ENCODE data around the gene INPP4B.

INPP4B gene

DNA sequence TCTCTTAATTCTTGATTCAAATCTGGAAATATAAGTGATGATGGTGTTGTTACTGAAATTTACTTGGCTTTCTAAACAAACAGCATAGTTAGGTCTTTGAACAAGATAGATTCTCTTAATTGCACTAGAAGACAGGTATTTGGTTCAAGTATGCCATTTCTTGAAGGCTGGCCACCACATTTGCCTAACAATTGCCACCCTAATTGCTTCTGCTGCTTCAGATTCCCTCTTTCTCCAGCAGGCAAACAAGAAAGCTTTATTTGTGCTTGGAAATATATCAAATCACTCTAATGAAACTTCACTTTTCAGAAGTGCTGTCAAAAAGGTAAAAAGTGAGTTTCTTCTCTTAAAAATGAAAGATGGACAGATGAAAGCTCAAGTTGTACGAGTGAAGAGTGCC, 418.6 kb downstream of the INPP4B start:
- H3K4me3 ChIP-seq (ENCODE audit: low read depth, low read length), result peak overlapping the region; percentile 47
- H3K27me3 ChIP-seq (ENCODE audit: control insufficient read depth, insufficient read depth, low read length), result no peaks in the 10 kb centered on the region
- H3K36me3 ChIP-seq (ENCODE audit: control insufficient read depth, insufficient read depth, low read length), result no peaks in the 10 kb centered on the region
- H3K9ac ChIP-seq (ENCODE audit: low read depth, low read length), result no peak overlapping the region
- peaks cover 26% of the 10 kb centered on the region for H3K4me1 ChIP-seq (ENCODE audit: control insufficient read depth, insufficient read depth, low read length)
- H3K27ac ChIP-seq (ENCODE audit: low read depth, low read length), result peak overlapping the region; percentile 57
- no peaks in the 10 kb centered on the region for H3K9me3 ChIP-seq (ENCODE audit: control insufficient read depth, insufficient read depth, low read length)

DNA sequence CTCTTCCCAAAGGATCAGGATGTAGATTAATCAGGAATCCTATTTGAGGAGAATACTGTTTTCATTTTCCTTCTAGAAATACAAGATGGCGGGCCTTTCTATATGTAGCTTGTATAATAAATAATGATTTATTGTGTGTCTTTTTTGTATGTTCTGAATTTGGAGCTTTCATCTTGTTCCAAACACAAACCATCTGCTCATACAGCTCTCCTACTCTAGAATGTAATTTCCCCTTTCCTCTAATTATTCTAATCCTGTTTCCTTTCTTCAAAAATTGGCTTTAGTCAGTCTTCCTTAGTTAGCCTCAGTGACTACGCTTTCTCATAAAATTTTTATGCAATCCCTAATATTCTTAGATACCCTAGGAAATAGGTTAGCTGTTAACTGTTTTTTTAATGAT, 422.2 kb downstream of the INPP4B start:
- H3K9ac ChIP-seq (ENCODE audit: low read depth, low read length), result no peak overlapping the region
- H3K4me1 ChIP-seq (ENCODE audit: control insufficient read depth, insufficient read depth, low read length), result peaks cover 20% of the 10 kb centered on the region
- H3K4me3 ChIP-seq (ENCODE audit: low read depth, low read length), result no peak overlapping the region
- H3K27me3 ChIP-seq (ENCODE audit: control insufficient read depth, insufficient read depth, low read length), result no peaks in the 10 kb centered on the region
- no peak overlapping the region for H3K27ac ChIP-seq (ENCODE audit: low read depth, low read length)
- no peaks in the 10 kb centered on the region for H3K36me3 ChIP-seq (ENCODE audit: control insufficient read depth, insufficient read depth, low read length)
- no peaks in the 10 kb centered on the region for H3K9me3 ChIP-seq (ENCODE audit: control insufficient read depth, insufficient read depth, low read length)

DNA sequence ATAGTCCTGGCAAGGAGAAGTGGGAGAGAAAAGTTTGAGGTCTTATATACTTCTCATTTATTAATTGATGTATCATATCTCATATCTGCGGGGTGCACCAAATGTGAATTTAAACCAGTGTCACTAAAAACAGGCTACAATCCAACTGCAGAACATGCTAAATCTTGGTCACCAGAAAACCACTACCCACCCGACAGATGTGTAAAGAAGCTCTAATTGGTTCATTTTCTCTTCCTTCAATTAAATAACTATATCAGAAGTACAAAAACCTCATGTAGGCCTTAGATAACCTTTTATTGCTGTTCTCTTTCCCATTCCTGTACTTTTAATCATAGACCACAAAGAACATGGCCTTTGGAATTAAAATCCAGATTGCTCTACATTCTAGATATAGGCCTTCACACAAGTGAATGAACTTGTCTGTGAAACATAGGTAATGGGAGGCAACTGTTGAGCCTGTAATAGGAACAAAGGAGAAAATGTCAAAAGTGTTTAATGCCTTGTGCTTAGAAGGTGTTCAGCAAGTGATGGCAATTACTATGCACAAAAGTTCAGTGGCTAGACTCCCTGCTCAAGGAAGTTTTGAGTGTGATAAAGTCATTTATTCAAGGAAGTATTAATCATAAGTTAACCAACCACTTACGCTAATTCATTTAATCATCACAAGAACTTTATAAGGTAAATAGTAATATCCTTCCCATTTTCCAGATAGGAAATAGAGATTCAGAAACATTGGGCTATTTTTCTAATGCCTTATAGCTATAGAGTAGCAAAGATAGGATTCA, 425.6 kb downstream of the INPP4B start:
- Histone ChIP-seq H3K9me3 (ENCODE audit: control insufficient read depth, insufficient read depth, low read length) (no peaks in the 10 kb centered on the region), H3K4me3 (ENCODE audit: low read depth, low read length) (no peak overlapping the region), H3K27me3 (ENCODE audit: control insufficient read depth, insufficient read depth, low read length) (no peaks in the 10 kb centered on the region), H3K4me1 (ENCODE audit: control insufficient read depth, insufficient read depth, low read length) (peaks cover 2% of the 10 kb centered on the region; the same call in 1 of the 2 replicates), H3K9ac (ENCODE audit: low read depth, low read length) (no peak overlapping the region), H3K36me3 (ENCODE audit: control insufficient read depth, insufficient read depth, low read length) (no peaks in the 10 kb centered on the region), H3K27ac (ENCODE audit: low read depth, low read length) (no peak overlapping the region)

GRCh38 chr4:142419712-142420111, 426.4 kb downstream of the INPP4B start:
- H3K27me3 ChIP-seq (ENCODE audit: control insufficient read depth, insufficient read depth, low read length), result no peaks in the 10 kb centered on the region
- H3K4me3 ChIP-seq (ENCODE audit: low read depth, low read length), result no peak overlapping the region
- H3K9ac ChIP-seq (ENCODE audit: low read depth, low read length), result no peak overlapping the region
- H3K9me3 ChIP-seq (ENCODE audit: control insufficient read depth, insufficient read depth, low read length), result no peaks in the 10 kb centered on the region
- H3K27ac ChIP-seq (ENCODE audit: low read depth, low read length), result no peak overlapping the region
- no peaks in the 10 kb centered on the region for H3K36me3 ChIP-seq (ENCODE audit: control insufficient read depth, insufficient read depth, low read length)
- H3K4me1 ChIP-seq (ENCODE audit: control insufficient read depth, insufficient read depth, low read length), result peaks cover 2% of the 10 kb centered on the region; the same call in 1 of the 2 replicates

DNA sequence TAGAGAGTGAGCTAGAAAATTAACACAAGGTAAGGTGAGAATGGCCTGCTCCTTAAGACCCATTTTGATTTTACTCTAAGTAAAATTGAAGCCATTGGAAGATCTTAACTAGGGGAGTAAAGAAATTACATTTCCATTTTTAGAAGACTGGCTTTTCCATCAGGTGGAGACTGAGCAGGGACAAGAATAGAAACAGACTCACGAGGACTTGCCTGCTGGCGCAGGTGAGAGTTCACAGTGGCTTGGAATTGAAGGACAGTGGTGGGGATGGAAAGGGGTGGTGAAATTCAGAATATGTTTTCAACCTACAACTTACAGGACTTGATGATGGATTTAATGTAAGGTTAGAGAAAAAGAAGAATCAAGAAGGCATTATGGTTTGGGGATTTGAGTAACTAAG, 427.4 kb downstream of the INPP4B start:
- Histone ChIP-seq H3K9ac (ENCODE audit: low read depth, low read length) (no peak overlapping the region), H3K27me3 (ENCODE audit: control insufficient read depth, insufficient read depth, low read length) (no peaks in the 10 kb centered on the region), H3K4me1 (ENCODE audit: control insufficient read depth, insufficient read depth, low read length) (peaks cover 5% of the 10 kb centered on the region; the same call in 1 of the 2 replicates), H3K4me3 (ENCODE audit: low read depth, low read length) (no peak overlapping the region), H3K27ac (ENCODE audit: low read depth, low read length) (no peak overlapping the region), H3K9me3 (ENCODE audit: control insufficient read depth, insufficient read depth, low read length) (no peaks in the 10 kb centered on the region), H3K36me3 (ENCODE audit: control insufficient read depth, insufficient read depth, low read length) (no peaks in the 10 kb centered on the region)

DNA sequence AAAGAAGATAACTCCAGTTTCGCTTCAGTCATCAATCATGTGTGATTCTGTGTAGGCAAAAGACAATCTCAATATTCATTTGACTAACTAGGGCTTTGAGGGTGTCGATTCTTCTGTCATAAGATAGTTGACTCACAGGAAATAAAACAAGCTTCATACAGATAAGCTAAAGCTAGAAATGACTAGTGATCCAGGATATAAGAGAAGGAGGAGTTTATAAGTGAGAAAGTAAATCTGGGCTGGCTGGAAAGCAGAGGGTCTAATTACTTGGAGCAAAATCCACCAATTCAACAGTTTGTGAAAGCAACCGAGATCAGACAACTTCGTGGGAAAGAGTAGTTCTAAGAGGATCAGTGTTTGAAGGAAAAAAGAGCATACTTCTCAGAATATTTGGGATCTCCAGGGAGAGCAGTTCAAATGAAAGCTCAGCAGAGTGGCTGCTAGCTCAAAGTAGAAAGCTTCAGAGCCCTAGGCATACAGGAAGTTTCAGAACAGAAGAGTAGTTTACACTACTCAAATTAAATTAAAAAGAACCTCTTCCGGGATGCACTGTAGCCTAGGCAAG, 429.3 kb downstream of the INPP4B start:
- Histone ChIP-seq H3K27me3 (ENCODE audit: control insufficient read depth, insufficient read depth, low read length) (no peaks in the 10 kb centered on the region), H3K4me3 (ENCODE audit: low read depth, low read length) (no peak overlapping the region), H3K36me3 (ENCODE audit: control insufficient read depth, insufficient read depth, low read length) (no peaks in the 10 kb centered on the region), H3K4me1 (ENCODE audit: control insufficient read depth, insufficient read depth, low read length) (peaks cover 5% of the 10 kb centered on the region; the same call in 1 of the 2 replicates), H3K9ac (ENCODE audit: low read depth, low read length) (no peak overlapping the region), H3K9me3 (ENCODE audit: control insufficient read depth, insufficient read depth, low read length) (no peaks in the 10 kb centered on the region), H3K27ac (ENCODE audit: low read depth, low read length) (no peak overlapping the region)

DNA sequence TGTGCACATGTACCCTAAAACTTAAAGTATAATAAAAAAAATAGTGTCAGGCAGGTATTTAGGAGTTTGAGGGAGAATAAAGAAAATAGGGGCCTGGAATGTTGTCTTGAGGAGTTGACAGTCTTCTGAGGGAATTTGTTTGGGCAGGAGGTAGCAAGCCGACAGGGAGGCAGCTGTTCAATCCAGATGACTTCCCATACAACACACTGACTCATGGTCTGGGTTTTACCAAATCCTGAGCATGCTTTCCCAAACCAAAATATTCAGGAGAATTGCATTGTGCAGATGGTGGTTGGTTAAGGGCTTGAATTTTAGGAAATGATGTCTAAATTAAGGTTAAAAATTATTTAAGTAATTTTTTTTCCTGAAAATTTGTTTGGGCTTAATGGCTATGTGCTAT, 430.0 kb downstream of the INPP4B start:
- H3K9ac ChIP-seq (ENCODE audit: low read depth, low read length), result no peak overlapping the region
- H3K9me3 ChIP-seq (ENCODE audit: control insufficient read depth, insufficient read depth, low read length), result no peaks in the 10 kb centered on the region
- H3K36me3 ChIP-seq (ENCODE audit: control insufficient read depth, insufficient read depth, low read length), result no peaks in the 10 kb centered on the region
- peaks cover 5% of the 10 kb centered on the region; the same call in 1 of the 2 replicates for H3K4me1 ChIP-seq (ENCODE audit: control insufficient read depth, insufficient read depth, low read length)
- no peak overlapping the region for H3K27ac ChIP-seq (ENCODE audit: low read depth, low read length)
- H3K4me3 ChIP-seq (ENCODE audit: low read depth, low read length), result no peak overlapping the region
- no peaks in the 10 kb centered on the region for H3K27me3 ChIP-seq (ENCODE audit: control insufficient read depth, insufficient read depth, low read length)

DNA sequence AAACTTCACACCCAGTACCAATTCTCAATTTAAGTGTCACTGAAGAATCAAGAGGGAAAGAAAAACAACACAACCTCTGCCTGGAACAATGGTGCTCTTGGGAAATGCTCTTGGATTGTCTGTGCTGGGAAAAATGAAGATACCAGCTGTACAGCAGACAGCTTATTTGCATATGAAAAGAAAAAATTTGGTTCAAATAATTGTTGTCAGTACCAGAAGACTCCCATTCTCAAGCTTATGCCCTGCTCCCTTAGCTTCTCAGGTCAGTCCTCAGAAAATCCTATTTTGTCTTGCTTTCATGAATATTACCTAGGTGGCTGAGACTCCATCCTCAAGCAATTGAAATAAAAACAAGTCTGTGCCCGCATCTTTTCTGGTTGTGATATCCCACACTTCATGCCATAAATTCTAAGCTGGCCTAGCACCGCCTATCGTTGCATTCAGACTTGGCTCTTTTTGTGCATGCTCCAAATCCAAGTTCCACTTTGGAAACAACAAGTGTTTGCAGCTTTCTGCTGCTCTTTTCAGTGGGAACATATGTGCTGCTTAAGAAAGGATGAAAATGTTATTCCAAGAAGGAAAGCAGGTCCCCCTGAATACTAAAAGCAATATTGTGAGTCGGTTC, 431.6 kb downstream of the INPP4B start:
- H3K9ac ChIP-seq (ENCODE audit: low read depth, low read length), result no peak overlapping the region
- H3K27ac ChIP-seq (ENCODE audit: low read depth, low read length), result no peak overlapping the region
- H3K36me3 ChIP-seq (ENCODE audit: control insufficient read depth, insufficient read depth, low read length), result no peaks in the 10 kb centered on the region
- H3K9me3 ChIP-seq (ENCODE audit: control insufficient read depth, insufficient read depth, low read length), result no peaks in the 10 kb centered on the region
- no peaks in the 10 kb centered on the region for H3K27me3 ChIP-seq (ENCODE audit: control insufficient read depth, insufficient read depth, low read length)
- H3K4me1 ChIP-seq (ENCODE audit: control insufficient read depth, insufficient read depth, low read length), result peaks cover 5% of the 10 kb centered on the region; the same call in 1 of the 2 replicates
- H3K4me3 ChIP-seq (ENCODE audit: low read depth, low read length), result no peak overlapping the region

- Histone ChIP-seq H3K27ac (ENCODE audit: low read depth, low read length) (no peak overlapping the region), H3K9ac (ENCODE audit: low read depth, low read length) (no peak overlapping the region), H3K4me3 (ENCODE audit: low read depth, low read length) (no peak overlapping the region), H3K27me3 (ENCODE audit: control insufficient read depth, insufficient read depth, low read length) (no peaks in the 10 kb centered on the region), H3K9me3 (ENCODE audit: control insufficient read depth, insufficient read depth, low read length) (no peaks in the 10 kb centered on the region), H3K36me3 (ENCODE audit: control insufficient read depth, insufficient read depth, low read length) (no peaks in the 10 kb centered on the region), H3K4me1 (ENCODE audit: control insufficient read depth, insufficient read depth, low read length) (peaks cover 6% of the 10 kb centered on the region; the same call in 1 of the 2 replicates)
Measured at GRCh38 chr4:142413485-142413884, 432.6 kb downstream of the INPP4B start.

- H3K9me3 ChIP-seq (ENCODE audit: control insufficient read depth, insufficient read depth, low read length), result no peaks in the 10 kb centered on the region
- no peaks in the 10 kb centered on the region for H3K27me3 ChIP-seq (ENCODE audit: control insufficient read depth, insufficient read depth, low read length)
- H3K27ac ChIP-seq (ENCODE audit: low read depth, low read length), result no peak overlapping the region
- H3K36me3 ChIP-seq (ENCODE audit: control insufficient read depth, insufficient read depth, low read length), result no peaks in the 10 kb centered on the region
- peaks cover 16% of the 10 kb centered on the region for H3K4me1 ChIP-seq (ENCODE audit: control insufficient read depth, insufficient read depth, low read length)
- no peak overlapping the region for H3K9ac ChIP-seq (ENCODE audit: low read depth, low read length)
- H3K4me3 ChIP-seq (ENCODE audit: low read depth, low read length), result no peak overlapping the region
Measured at GRCh38 chr4:142411993-142412392, 434.1 kb downstream of the INPP4B start.

DNA sequence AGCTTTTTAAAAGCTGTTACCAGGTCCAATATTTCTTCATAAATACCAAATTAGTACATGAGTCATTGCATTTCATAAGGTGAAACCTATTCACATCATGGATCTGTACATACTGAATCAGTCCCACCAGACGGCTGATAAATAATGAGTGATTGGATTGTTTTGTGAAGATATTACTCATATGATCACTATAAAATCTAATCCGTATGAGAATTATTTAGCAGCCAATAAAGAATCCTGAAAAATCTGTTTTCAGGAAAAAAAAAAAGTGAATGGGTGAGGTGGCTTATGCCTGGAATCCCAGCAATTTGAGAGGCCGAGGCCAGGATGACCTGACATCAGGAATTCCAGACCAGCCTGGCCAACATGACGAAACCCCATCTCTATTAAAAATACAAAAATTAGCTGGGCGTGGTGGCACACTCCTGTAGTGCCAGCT, 438.1 kb downstream of the INPP4B start:
- Histone ChIP-seq H3K9me3 (ENCODE audit: control insufficient read depth, insufficient read depth, low read length) (no peaks in the 10 kb centered on the region), H3K9ac (ENCODE audit: low read depth, low read length) (no peak overlapping the region), H3K4me1 (ENCODE audit: control insufficient read depth, insufficient read depth, low read length) (peaks cover 30% of the 10 kb centered on the region), H3K27me3 (ENCODE audit: control insufficient read depth, insufficient read depth, low read length) (no peaks in the 10 kb centered on the region), H3K36me3 (ENCODE audit: control insufficient read depth, insufficient read depth, low read length) (no peaks in the 10 kb centered on the region), H3K4me3 (ENCODE audit: low read depth, low read length) (no peak overlapping the region), H3K27ac (ENCODE audit: low read depth, low read length) (no peak overlapping the region)
